GM19438 (cell line): ENCODE results near the gene TNFRSF25.

Experiments used
- ATAC-seq: cut with Tn5 transposase; IDR thresholded peaks from one replicate; pipeline ENCODE4 v1.9.1; 2021; ENCODE audit warnings: low read depth; ENCODE audit not compliant: unreplicated experiment

The TNFRSF25 gene, protein sequence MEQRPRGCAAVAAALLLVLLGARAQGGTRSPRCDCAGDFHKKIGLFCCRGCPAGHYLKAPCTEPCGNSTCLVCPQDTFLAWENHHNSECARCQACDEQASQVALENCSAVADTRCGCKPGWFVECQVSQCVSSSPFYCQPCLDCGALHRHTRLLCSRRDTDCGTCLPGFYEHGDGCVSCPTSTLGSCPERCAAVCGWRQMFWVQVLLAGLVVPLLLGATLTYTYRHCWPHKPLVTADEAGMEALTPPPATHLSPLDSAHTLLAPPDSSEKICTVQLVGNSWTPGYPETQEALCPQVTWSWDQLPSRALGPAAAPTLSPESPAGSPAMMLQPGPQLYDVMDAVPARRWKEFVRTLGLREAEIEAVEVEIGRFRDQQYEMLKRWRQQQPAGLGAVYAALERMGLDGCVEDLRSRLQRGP

GRCh38 chr1:6466023-6466422, at the start of gene TNFRSF25:
Gene TNFRSF25 (minus strand): TSS chr1:6466173. CDS start chr1:6466107, 66 bp downstream.
- ATAC-seq: no peak

DNA sequence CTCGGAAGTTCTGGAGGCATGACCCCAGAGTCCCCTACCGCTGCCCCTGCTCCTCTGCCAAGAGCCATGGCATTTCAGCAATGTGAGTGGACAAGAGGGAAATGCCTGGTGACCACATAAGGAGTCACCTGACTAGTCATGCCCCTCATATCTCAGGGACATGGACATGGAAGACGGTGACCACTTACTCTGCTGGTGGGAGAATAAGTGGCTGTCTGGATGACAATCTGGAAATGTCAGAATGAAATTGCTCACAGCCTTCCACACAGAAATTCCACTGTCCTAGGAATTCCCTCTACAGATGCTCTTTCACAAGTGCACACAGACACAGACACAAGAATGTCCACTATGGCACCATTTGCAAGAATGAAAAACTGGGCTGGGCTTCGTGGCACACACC, 49.8 kb upstream of the TNFRSF25 start:
- ATAC-seq: no peak

- ATAC-seq: no peak
Observed at GRCh38 chr1:6513320-6513801, 47.4 kb upstream of the TNFRSF25 start.

DNA sequence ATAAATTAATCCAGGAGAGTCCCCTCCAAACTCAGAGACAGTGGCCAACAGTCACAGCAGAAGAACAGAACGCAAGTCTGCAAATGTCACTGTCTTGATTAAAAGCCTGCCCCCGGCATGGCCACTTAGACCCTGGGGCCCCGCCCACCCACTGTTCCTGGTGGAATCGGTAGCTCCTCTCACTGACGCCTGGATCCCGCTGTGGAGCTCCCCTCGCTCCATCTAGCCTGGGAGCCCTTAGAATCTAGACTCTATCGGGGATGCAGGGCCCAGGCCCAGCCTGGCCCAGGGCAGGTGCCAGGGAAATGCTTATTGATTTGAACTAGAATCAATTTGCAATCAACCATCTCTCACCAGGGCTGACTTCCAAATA, 46.9 kb upstream of the TNFRSF25 start:
- ATAC-seq: no peak

DNA sequence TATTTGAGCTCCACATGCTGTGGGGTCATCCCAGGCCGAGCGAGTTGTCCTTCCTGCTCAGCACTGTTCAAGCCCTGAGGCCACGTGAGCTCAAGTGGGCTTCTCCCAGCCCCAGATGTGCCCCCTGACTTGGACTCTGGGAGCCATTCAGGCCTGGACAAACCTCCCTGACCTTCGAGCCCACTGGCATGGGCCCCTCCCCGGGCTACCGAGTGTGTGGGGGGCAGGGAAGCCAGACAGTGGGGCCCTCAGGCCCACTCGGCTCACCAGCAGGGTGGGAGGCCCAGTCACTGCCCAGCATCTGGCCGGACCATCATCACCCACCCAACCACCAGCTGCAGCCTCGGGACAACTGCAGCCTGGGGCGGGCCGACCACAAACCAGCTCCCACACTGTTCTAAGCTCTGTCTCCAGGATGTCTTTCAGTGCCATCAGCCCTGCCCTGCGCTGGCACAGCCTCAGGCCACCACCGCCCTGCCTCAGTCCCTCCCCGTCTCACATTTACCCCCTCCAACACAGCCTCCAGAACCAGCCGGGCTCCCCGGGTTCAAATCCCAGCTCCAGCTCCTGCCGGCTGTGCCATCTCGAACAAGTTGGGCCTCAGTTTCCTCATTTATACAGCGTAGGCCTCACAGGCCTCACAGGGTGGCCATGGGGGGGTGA, 46.4 kb upstream of the TNFRSF25 start:
- no peak for ATAC-seq

DNA sequence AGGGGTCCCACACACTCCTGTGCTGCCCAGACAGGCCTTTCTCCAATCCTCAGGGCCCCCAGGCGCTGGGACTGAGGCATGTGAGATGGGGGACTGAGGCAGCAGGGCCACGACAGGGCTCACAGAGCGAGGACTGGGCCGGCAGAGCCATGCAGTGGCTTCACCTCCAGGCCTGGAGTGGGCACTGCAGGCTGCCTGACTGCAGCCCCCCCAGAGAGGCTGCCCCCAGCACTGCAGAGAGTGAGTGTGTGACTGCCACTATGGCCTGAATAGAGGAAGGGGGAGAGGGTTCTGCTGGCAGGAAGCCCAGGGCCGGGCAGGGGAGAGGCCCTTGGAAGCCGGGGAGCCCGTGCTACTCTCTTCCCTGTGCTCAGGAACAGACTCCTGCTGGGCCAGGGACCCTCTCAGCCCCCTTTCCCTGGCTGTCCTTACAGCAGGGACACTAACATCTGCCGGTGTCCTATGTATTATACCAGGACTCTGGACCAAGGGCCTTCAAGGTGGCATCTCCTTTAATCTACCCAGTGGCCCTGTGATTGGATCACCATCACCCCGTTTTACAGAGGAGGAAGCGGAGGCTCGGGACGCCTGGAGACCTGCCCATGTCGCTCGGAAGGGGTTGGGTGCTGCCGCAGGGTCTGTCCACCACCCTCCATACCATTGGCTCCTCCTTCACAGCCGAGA, 45.7 kb upstream of the TNFRSF25 start:
- no peak for ATAC-seq

DNA sequence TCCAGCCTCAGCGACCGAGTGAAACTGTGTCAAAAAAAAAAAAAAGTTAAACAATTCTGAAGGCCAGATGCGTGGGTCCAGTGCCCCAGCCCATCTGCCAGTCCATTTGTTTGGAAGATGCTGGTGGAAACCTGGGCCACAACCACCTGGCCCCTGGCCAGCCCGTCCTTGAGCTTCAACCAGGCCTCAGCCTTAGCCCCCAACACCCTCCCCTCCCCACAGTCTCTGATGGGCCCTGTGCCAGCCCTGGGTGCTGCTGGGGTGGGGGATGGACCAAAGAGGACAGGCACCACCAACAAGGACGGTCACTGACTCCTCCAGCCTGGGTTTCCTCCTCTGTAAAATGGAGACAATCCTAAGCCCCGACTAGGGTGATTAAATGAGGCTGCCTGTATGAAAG, 45.1 kb upstream of the TNFRSF25 start:
- no peak for ATAC-seq

DNA sequence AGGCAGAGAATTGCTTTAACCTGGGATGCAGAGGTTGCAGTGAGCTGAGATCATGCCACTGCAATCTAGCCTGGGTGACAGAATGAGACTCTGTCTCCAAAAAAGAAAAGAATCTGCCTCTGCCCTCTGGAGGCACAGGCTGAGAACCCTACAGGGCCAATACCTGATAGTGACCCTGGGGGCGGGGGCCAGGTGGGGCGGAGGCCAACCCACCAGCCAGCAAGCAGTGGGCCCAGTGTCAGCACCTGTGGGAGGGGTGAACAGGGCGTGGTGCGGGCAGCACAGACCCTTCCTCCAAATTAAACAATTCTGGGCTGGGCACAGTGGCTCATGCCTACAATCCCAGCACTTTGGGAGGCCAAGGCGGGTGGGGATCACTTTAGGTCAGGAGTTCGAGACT, 44.5 kb upstream of the TNFRSF25 start:
- no peak for ATAC-seq

- no peak for ATAC-seq
Observed at GRCh38 chr1:6509919-6510291, 43.9 kb upstream of the TNFRSF25 start.

GRCh38 chr1:6509220-6509918, 43.4 kb upstream of the TNFRSF25 start:
- no peak for ATAC-seq

DNA sequence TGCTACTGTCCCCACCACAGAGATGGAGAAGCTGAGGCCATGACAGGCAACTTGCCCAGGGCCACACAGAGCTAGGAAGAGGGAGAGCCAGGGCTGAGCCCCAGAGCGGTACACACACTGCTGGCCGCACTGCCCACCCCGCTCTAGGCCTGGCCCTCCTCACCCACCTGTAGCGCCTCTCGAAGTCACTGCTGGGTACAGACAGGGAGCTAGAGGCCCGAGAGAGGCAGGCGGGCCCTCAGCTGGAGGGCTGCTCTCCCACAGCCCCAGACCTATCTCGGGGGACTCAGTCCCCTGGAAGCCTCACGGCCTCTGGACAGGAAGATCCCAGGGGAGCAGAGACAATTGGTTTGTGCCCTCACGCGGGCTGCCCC, 42.8 kb upstream of the TNFRSF25 start:
- ATAC-seq: no peak

DNA sequence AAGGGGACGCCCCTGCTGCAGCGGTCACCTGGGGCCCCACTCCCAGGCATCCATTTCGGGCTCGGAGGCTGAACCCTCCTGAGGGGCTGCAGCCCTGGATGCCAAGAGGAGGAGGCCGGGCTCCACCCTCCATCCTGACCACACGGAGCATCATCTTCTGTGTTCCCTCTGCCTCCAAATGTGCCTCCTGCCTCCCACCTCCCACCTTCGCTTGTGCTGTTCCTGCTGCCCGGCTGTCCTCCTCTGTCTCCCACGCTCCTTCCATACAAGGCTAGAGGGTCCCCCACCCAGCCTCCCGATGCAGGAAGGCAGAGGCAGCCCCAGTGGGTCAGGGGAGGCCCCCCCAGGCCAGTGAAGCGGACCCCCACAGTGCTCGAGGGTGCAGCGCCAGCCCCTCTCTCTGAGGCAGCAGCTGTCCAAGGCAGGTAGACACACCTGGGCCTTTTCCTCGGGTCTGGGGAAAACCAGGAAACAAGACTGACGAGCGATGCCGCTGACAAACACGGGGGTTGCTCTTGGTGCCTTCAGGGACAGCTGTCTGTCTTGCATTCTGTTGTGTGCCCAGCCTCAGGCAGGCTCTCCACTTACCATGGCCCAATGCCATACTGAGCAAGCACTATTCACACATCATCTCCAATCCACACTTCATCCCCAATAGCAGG, 42.3 kb upstream of the TNFRSF25 start:
- ATAC-seq: no peak

DNA sequence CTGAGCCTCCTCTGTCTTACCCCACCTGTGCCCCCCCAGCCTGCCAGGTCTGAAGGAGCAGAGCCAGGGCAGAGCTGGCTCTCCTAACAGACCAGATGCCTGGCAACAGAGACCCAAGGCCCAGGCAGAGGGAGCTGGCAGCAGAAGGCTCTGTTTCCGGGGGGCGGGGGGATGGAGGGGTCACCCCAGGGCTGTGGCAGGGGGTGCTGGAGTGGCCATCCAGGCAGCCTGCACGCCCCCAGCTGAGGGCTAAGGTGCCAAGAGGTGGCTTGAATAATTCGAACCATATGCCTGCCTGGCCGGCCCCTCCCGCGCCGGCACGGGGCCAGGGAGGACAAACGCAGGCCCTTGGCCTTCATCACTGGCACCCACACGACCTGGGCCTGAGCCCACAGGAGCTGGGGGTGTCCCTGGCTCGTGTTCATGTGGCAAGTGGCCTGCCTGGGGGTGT, 41.5 kb upstream of the TNFRSF25 start:
- ATAC-seq: no peak

DNA sequence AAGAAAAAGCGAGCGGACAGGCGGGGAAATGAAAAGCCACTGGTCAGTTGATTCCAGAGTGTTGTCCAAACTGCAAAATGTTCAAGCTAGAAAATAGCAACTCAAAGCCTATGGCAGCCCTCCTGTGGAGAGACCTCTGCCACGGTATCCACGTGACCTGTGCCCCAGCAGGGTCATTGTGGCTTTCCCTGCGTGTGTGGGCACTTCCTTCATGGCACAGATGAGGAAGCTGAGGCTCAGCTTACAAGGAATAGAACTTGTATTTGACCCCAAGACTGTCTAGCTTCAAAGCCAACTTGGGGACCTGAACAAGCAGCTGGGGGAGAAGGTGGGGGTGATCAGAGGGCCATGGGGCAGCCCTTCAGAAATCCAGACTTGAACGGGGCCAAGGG, 41.1 kb upstream of the TNFRSF25 start:
- ATAC-seq: no peak

GRCh38 chr1:6506210-6507036, 40.5 kb upstream of the TNFRSF25 start:
- no peak for ATAC-seq

DNA sequence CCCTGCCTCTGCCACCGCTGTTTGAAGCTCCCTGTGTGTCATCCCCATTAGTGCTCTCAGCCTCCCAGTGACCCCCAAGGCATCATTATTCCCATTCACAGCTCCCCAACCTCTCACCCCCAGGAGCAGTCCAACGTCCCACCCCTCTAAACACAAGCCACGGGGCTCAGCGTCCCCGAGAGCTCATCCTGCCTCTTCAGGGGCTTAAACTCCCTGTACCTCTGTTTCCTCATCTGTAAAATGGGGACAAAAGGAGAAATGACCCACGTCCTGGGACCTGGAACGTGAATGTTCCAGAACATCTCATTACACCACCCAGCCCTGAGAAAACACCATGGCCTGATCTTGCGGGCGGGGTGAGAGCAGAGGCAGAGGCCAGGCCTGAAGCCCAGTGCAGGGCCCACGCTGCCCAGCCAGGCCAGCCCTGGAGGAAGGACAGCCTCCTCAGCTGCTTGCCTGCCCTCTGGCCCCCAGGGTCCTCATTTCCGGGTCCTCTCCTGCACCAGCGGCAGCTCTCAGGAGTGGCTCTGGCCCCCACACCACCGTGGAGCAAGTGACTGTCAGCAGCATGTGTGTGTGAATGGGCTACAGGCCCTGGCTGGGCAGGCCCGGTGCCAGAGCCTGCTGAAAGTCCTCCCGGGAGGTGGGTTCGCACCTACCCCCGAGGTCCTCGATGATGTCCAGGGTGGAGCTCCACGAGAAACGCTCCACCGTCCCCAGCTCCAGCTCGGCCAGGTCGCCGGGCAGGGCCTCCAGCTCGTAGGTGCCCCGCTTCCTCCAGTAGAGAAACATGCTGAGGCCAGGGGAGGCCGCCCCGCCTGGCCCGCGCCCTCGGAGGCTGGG, 39.6 kb upstream of the TNFRSF25 start:
- no peak for ATAC-seq

DNA sequence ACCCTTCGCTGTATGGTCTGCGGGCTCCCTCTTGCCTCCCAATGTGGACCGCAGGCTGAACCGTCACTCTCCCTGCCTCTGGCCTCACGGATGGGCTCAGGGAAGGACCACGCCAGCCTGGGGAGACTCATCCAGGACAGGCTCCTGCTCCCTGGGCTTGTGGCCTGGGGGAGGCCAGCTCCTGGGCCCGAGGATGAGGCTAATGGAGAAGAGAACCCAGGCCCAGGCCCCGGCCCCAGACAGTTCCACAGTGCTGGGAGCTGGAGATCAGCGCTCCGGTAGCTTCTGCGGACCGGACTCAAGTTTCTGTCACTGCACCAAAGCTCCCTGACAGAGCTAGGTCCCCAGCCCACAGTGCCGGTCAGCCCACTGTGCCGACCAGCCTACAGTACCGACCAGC, 38.9 kb upstream of the TNFRSF25 start:
- no peak for ATAC-seq

- no peak for ATAC-seq
Observed at GRCh38 chr1:6503884-6504602, 38.1 kb upstream of the TNFRSF25 start.
